Omental fat pad (tissue), 4 donors: Measurements from ENCODE around the gene ST3GAL5. TPM values are rescaled to one million over a fixed set of nuclear protein-coding genes. Genes with fewer than 3 reads are reported as not detected.

Source experiments
- ATAC-seq: fragments of 150-250 bp; one replicate; pipeline ENCODE4 v1.9.1; 2016; ENCODE audit warnings: mild to moderate bottlenecking, moderate library complexity; ENCODE audit not compliant: low FRiP score
- DNase-seq: peaks from one replicate; pipeline ENCODE4 v3.0.0-alpha.2; 2019; ENCODE audit warnings: low spot score
- CTCF ChIP-seq, 3 donors: fragments of 450-650 bp; IDR thresholded peaks; one replicate each; pipeline ENCODE4 v1.5.1; 2016 to 2017; ENCODE audit warnings: antibody characterized with exemption in 3 of 3, mild to moderate bottlenecking in 3 of 3, moderate library complexity in 2 of 3
- total RNA-seq, 4 donors: library from RNA; depleted of rRNA; stranded (reverse); fragments of >200 nt; gene quantifications; one replicate each; pipeline ENCODE4 v1.1.0, GENCODE V29; 2016

Gene ST3GAL5
- total RNA-seq, 4 donors from 2014 or later = 41.7 to 89.5 (median 59.4) TPM

- TF ChIP-seq CTCF (IDR thresholded peaks at IDR 0.05) = no peak
- ATAC-seq = no peak
- DNase-seq = no peak
These were observed 24.1 kb downstream of the ST3GAL5 start for GRCh38 chr2:85864654-85865053.

GRCh38 chr2:85862426-85862825 is 26.4 kb downstream of the ST3GAL5 start:
- DNase-seq = no peak
- no peak for ATAC-seq
- no peak for TF ChIP-seq CTCF (IDR thresholded peaks at IDR 0.05)

- no peak for TF ChIP-seq CTCF (IDR thresholded peaks at IDR 0.05)
- no peak for ATAC-seq
- no peak for DNase-seq
These were observed 27.1 kb downstream of the ST3GAL5 start for GRCh38 chr2:85861650-85862049.

GRCh38 chr2:85861180-85861579 is 27.6 kb downstream of the ST3GAL5 start:
- no peak for DNase-seq
- ATAC-seq = no peak
- no peak for TF ChIP-seq CTCF (IDR thresholded peaks at IDR 0.05)

GRCh38 chr2:85858841-85859240 is 29.9 kb downstream of the ST3GAL5 start:
- no peak for ATAC-seq
- DNase-seq = no peak
- TF ChIP-seq CTCF (IDR thresholded peaks at IDR 0.05) = no peak

- no peak for DNase-seq
These were observed 33.9 kb downstream of the ST3GAL5 start for GRCh38 chr2:85854897-85855296.

GRCh38 chr2:85854166-85854509 is 34.7 kb downstream of the ST3GAL5 start:
- no peak for ATAC-seq
- TF ChIP-seq CTCF (IDR thresholded peaks at IDR 0.05) = no peak
- DNase-seq = no peak

More at GRCh38 chr2:85854897-85855296, 33.9 kb downstream of the ST3GAL5 start:
- ATAC-seq = no peak
- no peak for TF ChIP-seq CTCF (IDR thresholded peaks at IDR 0.05)
